Loucy (cell line): ENCODE measurements around the gene TM9SF2.

Source experiments
- H2AFZ ChIP-seq: fragments of 200-600 bp; sonication (generic); 2 replicates; pipeline ENCODE4 v1.6.0; 2016; ENCODE audit warnings: antibody characterized with exemption, mild to moderate bottlenecking, low read length, moderate library complexity
- H3F3A ChIP-seq: fragments of 200-600 bp; 2 replicates; pipeline ENCODE4 v1.6.0; 2016; ENCODE audit warnings: antibody characterized with exemption, low read depth, mild to moderate bottlenecking
- H3K27me3 ChIP-seq: fragments of 200-600 bp; sonication (generic); 2 replicates; pipeline ENCODE4 v1.6.1; 2014; ENCODE audit warnings: low read length, mild to moderate bottlenecking; ENCODE audit not compliant: insufficient read depth, poor library complexity, severe bottlenecking
- H3K36me3 ChIP-seq: fragments of 200-600 bp; sonication (generic); 2 replicates; pipeline ENCODE4 v1.6.1; 2016; ENCODE audit warnings: low read length; ENCODE audit not compliant: insufficient read depth
- H3K4me1 ChIP-seq: fragments of 200-600 bp; sonication (generic); 2 replicates; pipeline ENCODE4 v1.5.1; 2014; ENCODE audit warnings: low read length, mild to moderate bottlenecking; ENCODE audit not compliant: insufficient read depth, poor library complexity, severe bottlenecking
- H3K4me2 ChIP-seq: fragments of 200-600 bp; sonication (generic); 2 replicates; pipeline ENCODE4 v1.6.0; 2014; ENCODE audit warnings: antibody characterized with exemption, low read length, low read depth, mild to moderate bottlenecking; ENCODE audit not compliant: poor library complexity, severe bottlenecking
- H3K4me3 ChIP-seq: fragments of 200-600 bp; sonication (generic); 2 replicates; pipeline ENCODE4 v1.5.1; 2014; ENCODE audit warnings: low read length, mild to moderate bottlenecking, mixed read lengths; ENCODE audit not compliant: poor library complexity, severe bottlenecking
- H3K79me2 ChIP-seq: fragments of 200-600 bp; sonication (generic); 2 replicates; pipeline ENCODE4 v1.6.1; 2014; ENCODE audit warnings: low read length; ENCODE audit not compliant: insufficient read depth
- H3K9ac ChIP-seq: fragments of 200-600 bp; sonication (generic); 2 replicates; pipeline ENCODE4 v1.6.0; 2014; ENCODE audit warnings: mild to moderate bottlenecking, low read depth, low read length, moderate library complexity; ENCODE audit not compliant: poor library complexity, severe bottlenecking
- H3K9me2 ChIP-seq: fragments of 200-600 bp; sonication (generic); replicated peaks from 2 replicates; pipeline ENCODE4 v1.6.1; 2016; ENCODE audit warnings: low read depth, low read length, mixed read lengths
- H3K9me3 ChIP-seq: fragments of 200-600 bp; sonication (generic); 2 replicates; pipeline ENCODE4 v1.6.1; 2014; ENCODE audit warnings: mild to moderate bottlenecking, antibody characterized with exemption, low read length, low read depth; ENCODE audit not compliant: insufficient read depth
- H4K20me1 ChIP-seq: fragments of 200-600 bp; sonication (generic); 2 replicates; pipeline ENCODE4 v1.6.0; 2014; ENCODE audit warnings: antibody characterized with exemption, low read length, mild to moderate bottlenecking; ENCODE audit not compliant: insufficient read depth, poor library complexity, severe bottlenecking
- CTCF ChIP-seq: fragments of 200-600 bp; sonication (generic); conservative IDR thresholded peaks from 2 replicates; pipeline ENCODE4 v1.5.1; 2014; ENCODE audit warnings: mild to moderate bottlenecking, antibody characterized with exemption, low read length
- EZH2phosphoT487 ChIP-seq: fragments of 200-600 bp; IDR thresholded peaks from 2 replicates; pipeline ENCODE4 v1.6.1; 2018; ENCODE audit warnings: antibody characterized with exemption, mild to moderate bottlenecking, moderate library complexity, borderline replicate concordance

TM9SF2 gene

GRCh38 chr13:99527301-99527700, 26.0 kb downstream of the TM9SF2 start:
- Histone ChIP-seq H3K9me3 (no peaks in the 10 kb centered on the region), H3K79me2 (peaks cover 17% of the 10 kb centered on the region; the same call in 1 of the 2 replicates), H3F3A (no peaks in the 10 kb centered on the region), H3K9ac (no peak overlapping the region), H3K36me3 (peaks cover 84% of the 10 kb centered on the region), H3K4me1 (no peaks in the 10 kb centered on the region), H3K4me2 (no peak overlapping the region), H3K27me3 (no peaks in the 10 kb centered on the region), H3K4me3 (no peak overlapping the region), H2AFZ (no peak overlapping the region), H3K9me2 (no peaks in the 10 kb centered on the region), H4K20me1 (peaks cover 4% of the 10 kb centered on the region)
- TF ChIP-seq CTCF (no peak), EZH2phosphoT487 (no peak)

GRCh38 chr13:99528547-99528946, 27.3 kb downstream of the TM9SF2 start:
- Histone ChIP-seq H3K4me1 (no peaks in the 10 kb centered on the region), H3F3A (no peaks in the 10 kb centered on the region), H3K9me2 (no peaks in the 10 kb centered on the region), H3K4me3 (no peak overlapping the region), H3K79me2 (peaks cover 17% of the 10 kb centered on the region; the same call in 1 of the 2 replicates), H3K4me2 (no peak overlapping the region), H3K36me3 (peaks cover 79% of the 10 kb centered on the region), H2AFZ (no peak overlapping the region), H3K9ac (no peak overlapping the region), H3K9me3 (no peaks in the 10 kb centered on the region), H4K20me1 (peaks cover 4% of the 10 kb centered on the region), H3K27me3 (no peaks in the 10 kb centered on the region)
- TF ChIP-seq CTCF, result peak; percentile 53
- no peak for TF ChIP-seq EZH2phosphoT487

DNA sequence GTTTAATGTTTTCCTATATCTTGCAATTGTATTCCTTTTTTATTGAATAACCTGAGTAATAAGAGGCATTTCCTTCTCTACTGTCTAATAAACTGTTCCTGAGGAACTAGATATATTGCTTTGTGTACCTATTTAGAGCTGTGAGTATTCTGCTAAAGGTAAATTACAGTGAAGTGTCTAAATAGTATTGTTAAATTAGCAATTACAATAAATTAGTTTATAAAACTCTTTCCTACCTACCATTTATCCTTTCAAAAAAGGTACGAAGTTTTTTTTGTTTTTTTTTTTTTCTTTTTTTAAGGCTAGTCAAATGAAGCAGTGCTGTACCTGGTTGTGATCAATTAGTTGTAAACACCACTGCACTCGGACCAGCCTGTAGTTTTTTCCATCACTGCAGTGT, 34.8 kb downstream of the TM9SF2 start:
- peaks cover 72% of the 10 kb centered on the region for H3K36me3 ChIP-seq
- H3K9me2 ChIP-seq, result no peaks in the 10 kb centered on the region
- H3F3A ChIP-seq, result no peaks in the 10 kb centered on the region; the same call in 1 of the 2 replicates
- TF ChIP-seq CTCF, result no peak
- no peak for TF ChIP-seq EZH2phosphoT487
- H2AFZ ChIP-seq, result no peak overlapping the region
- no peaks in the 10 kb centered on the region for H3K4me1 ChIP-seq
- H3K4me2 ChIP-seq, result no peak overlapping the region
- H3K79me2 ChIP-seq, result no peaks in the 10 kb centered on the region; the same call in 1 of the 2 replicates
- no peak overlapping the region for H3K9ac ChIP-seq
- H4K20me1 ChIP-seq, result peaks cover 2% of the 10 kb centered on the region
- no peaks in the 10 kb centered on the region for H3K9me3 ChIP-seq
- H3K4me3 ChIP-seq, result no peak overlapping the region
- H3K27me3 ChIP-seq, result no peaks in the 10 kb centered on the region
